A673 (cell line): Measurements from ENCODE around the gene SMC3. TPM values are rescaled to one million over a fixed set of nuclear protein-coding genes. Genes with fewer than 3 reads are reported as not detected.

Experiments used
- BruUV-seq: library from RNA; stranded (reverse); fragments of 400-500 nt; replicated peaks from 2 replicates; lab custom pipeline; 2021; lab: Mats Ljungman, UMichigan
- CTCF ChIA-PET: fragments of 300-600 bp; sonication (Branson Sonifier 250); formaldehyde crosslinking; loops from one replicate; lab custom pipeline; 2022; ENCODE audit warnings: antibody characterized with exemption; lab: Charles Lee
- POLR2A ChIA-PET: fragments of 300-600 bp; sonication (Branson Sonifier 250); formaldehyde crosslinking; loops from one replicate; lab custom pipeline; 2022; ENCODE audit warnings: antibody characterized with exemption; ENCODE audit not compliant: low non-redundant PET; lab: Charles Lee
- DNase-seq: peaks from one replicate; pipeline ENCODE4 v3.0.0-alpha.2; 2015; ENCODE audit warnings: low spot score
- H3K27ac ChIP-seq: fragments of 200-600 bp; sonication (generic); 2 replicates; pipeline ENCODE4 v1.5.1; 2016; ENCODE audit warnings: mixed run types, low read depth, mild to moderate bottlenecking, mixed read lengths, antibody characterized with exemption, low read length; ENCODE audit not compliant: poor library complexity, severe bottlenecking
- H3K27me3 ChIP-seq: fragments of 200-600 bp; sonication (generic); replicated peaks from 2 replicates; pipeline ENCODE4 v1.6.1; 2017; ENCODE audit warnings: mixed run types, low read depth, mild to moderate bottlenecking, mixed read lengths, antibody characterized with exemption, low read length; ENCODE audit not compliant: insufficient read depth, poor library complexity
- H3K36me3 ChIP-seq: fragments of 200-600 bp; sonication (generic); 2 replicates; pipeline ENCODE4 v1.6.1; 2016; ENCODE audit warnings: mixed run types, mild to moderate bottlenecking, mixed read lengths, antibody characterized with exemption, low read length; ENCODE audit not compliant: insufficient read depth, poor library complexity, severe bottlenecking
- H3K4me1 ChIP-seq: fragments of 200-600 bp; sonication (generic); 2 replicates; pipeline ENCODE4 v1.6.1; 2017; ENCODE audit warnings: mixed run types, mild to moderate bottlenecking, mixed read lengths, antibody characterized with exemption, low read length; ENCODE audit not compliant: insufficient read depth, poor library complexity, severe bottlenecking
- H3K4me3 ChIP-seq: fragments of 200-600 bp; sonication (generic); 2 replicates; pipeline ENCODE4 v1.5.1; 2016; ENCODE audit warnings: low read depth, mixed run types, mild to moderate bottlenecking, mixed read lengths, low read length; ENCODE audit not compliant: poor library complexity, severe bottlenecking
- H3K9me3 ChIP-seq: fragments of 200-600 bp; sonication (generic); 2 replicates; pipeline ENCODE4 v1.6.1; 2016; ENCODE audit warnings: mixed run types, low read depth, mild to moderate bottlenecking, mixed read lengths, antibody characterized with exemption, low read length; ENCODE audit not compliant: poor library complexity, severe bottlenecking
- CTCF ChIP-seq: fragments of 300-800, 200-600 bp; sonication (generic); conservative IDR thresholded peaks from 2 replicates; pipeline ENCODE4 v1.5.1; 2017; ENCODE audit warnings: low read depth, mild to moderate bottlenecking, antibody characterized with exemption, low read length, moderate library complexity, mixed read lengths
- EZH2 ChIP-seq: fragments of 200-600 bp; sonication (generic); IDR thresholded peaks from 2 replicates; pipeline ENCODE4 v1.6.1; 2017; ENCODE audit warnings: borderline replicate concordance, low read depth, mild to moderate bottlenecking, mixed read lengths, antibody characterized with exemption, low read length; ENCODE audit not compliant: poor library complexity, severe bottlenecking
- intact Hi-C: fragments of 100-400 bp; cut with micrococcal nuclease; formaldehyde crosslinking; loops from one replicate; pipeline ENCODE4 v1.10.0; 2022; ENCODE audit not compliant: unreplicated experiment
- total RNA-seq: library from RNA; stranded (reverse); gene quantifications from 2 replicates; pipeline ENCODE4 v1.2.3, GENCODE V29; 2021

Gene SMC3
- total RNA-seq, 1 experiment from 2014 or later = 107 TPM

GRCh38 chr10:110643653-110644597 lies 76.4 kb downstream of the SMC3 start, which contains the start of gene RBM20:
Gene RBM20 (plus strand): TSS chr10:110644336. CDS start chr10:110644455, 119 bp downstream.
- peaks cover 13% of the 10 kb centered on the region for H3K27me3 ChIP-seq
- H3K4me1 ChIP-seq = peaks cover 28% of the 10 kb centered on the region
- H3K9me3 ChIP-seq = no peaks in the 10 kb centered on the region
- intact Hi-C loops = no loop called here
- CTCF ChIA-PET = no interaction called here
- no peaks in the 10 kb centered on the region for H3K36me3 ChIP-seq
- H3K27ac ChIP-seq = no peak within 1 kb of the TSS
- TF ChIP-seq CTCF (no peak), EZH2 (no peak)
- POLR2A ChIA-PET = interaction anchor here (0.7 kb wide), 1 partner anchor 1540 kb away, joined by 5 read pairs; the partner anchor contains the start of gene GPAM
- H3K4me3 ChIP-seq = peak within 1 kb of the TSS; percentile 70
- peak; percentile 54 for DNase-seq
- BruUV-seq = no TSS peak

DNA sequence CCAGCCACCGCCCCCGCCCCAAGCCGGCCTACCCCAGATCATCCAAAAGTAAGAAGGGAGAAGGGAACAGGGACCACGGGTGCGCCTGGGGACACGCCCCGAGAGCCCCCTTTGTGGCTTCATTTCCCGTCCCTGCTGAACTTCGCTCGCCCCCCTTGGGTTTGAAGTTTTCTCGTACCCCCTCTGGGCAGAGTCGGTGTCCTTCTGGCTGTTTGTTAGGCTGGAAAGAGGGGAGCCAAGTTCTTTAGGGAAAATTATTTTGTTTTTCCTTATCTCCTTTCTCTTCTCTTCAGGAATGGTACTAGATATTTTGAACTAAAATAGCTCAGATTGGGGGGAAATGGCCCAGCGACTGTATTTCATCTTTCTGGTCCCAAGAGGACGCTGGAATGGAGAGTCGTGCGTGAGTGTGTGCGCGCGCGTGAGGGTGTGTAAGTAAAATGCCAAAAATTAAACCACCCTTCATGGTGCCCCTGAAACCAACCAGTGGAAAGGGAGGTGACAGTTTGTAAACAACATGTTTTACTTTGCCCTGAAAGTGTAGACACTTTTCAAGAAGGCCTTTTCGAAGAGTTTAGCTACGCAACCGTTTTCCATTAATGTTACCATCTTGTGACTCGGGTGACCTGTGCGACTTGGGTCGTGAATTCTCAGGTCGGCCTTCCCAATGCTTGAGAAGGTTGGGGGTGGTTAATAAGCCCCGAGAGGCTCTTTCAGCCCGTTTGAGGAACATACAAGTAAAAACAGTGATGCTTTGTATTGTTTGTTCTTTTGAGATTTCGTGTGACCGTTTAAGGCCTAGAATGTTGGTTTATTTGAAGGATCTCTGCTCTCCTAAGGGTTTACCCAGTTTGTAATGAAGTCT lies 77.3 kb downstream of the SMC3 start:
- BruUV-seq = TSS peak; percentile 31
- DNase-seq = no peak
- intact Hi-C loops = no loop called here
- H3K9me3 ChIP-seq = no peaks in the 10 kb centered on the region
- H3K27ac ChIP-seq = no peak overlapping the region
- peaks cover 37% of the 10 kb centered on the region for H3K4me1 ChIP-seq
- TF ChIP-seq CTCF (no peak), EZH2 (no peak)
- H3K4me3 ChIP-seq = peak overlapping the region; percentile 70
- H3K27me3 ChIP-seq = peaks cover 13% of the 10 kb centered on the region
- CTCF ChIA-PET = no interaction called here
- POLR2A ChIA-PET = no interaction called here
- no peaks in the 10 kb centered on the region for H3K36me3 ChIP-seq

- intact Hi-C loops = no loop called here
- H3K36me3 ChIP-seq = no peaks in the 10 kb centered on the region
- H3K4me1 ChIP-seq = peaks cover 49% of the 10 kb centered on the region
- ChIA-PET POLR2A (no interaction called here), CTCF (no interaction called here)
- DNase-seq = no peak
- no peaks in the 10 kb centered on the region for H3K9me3 ChIP-seq
- BruUV-seq = no TSS peak
- peaks cover 13% of the 10 kb centered on the region for H3K27me3 ChIP-seq
- H3K4me3 ChIP-seq = no peak overlapping the region
- no peak overlapping the region for H3K27ac ChIP-seq
- no peak for TF ChIP-seq EZH2
- TF ChIP-seq CTCF = no peak
Observed at GRCh38 chr10:110646417-110647135, 79.1 kb downstream of the SMC3 start.
